ENCODE data around the gene EXOC4. TPM values are rescaled to one million over a fixed set of nuclear protein-coding genes. Genes with fewer than 3 reads are reported as not detected.

The EXOC4 gene
- total and polyA plus RNA-seq, 2 donors from 2014 or later = 22.8 to 78.7 TPM

GRCh38 chr7:134045716-134046115 is 792.8 kb downstream of the EXOC4 start:
- TF ChIP-seq CTCF (IDR thresholded peaks at IDR 0.05; ENCODE audit: borderline replicate concordance, extremely low read depth, insufficient read depth) = no peak
- no peak overlapping the region for H3K27ac ChIP-seq (ENCODE audit: low read depth in 2 of 2, low read length in 2 of 2)
- no peak for FAIRE-seq

GRCh38 chr7:134046594-134047128 is 793.8 kb downstream of the EXOC4 start:
- H3K4me3 ChIP-seq (ENCODE audit: low read length in 3 of 3) = no peak overlapping the region
- no peak overlapping the region for H3K27ac ChIP-seq (ENCODE audit: low read depth in 2 of 2, low read length in 2 of 2)
- no peaks in the 10 kb centered on the region for H3K36me3 ChIP-seq (ENCODE audit: control insufficient read depth in 2 of 3, insufficient read depth in 3 of 3, low read length in 3 of 3)
- no peak for DNase-seq
- FAIRE-seq = no peak
- H3K27me3 ChIP-seq (ENCODE audit: control insufficient read depth, insufficient read depth, low read length) = no peaks in the 10 kb centered on the region
- peaks cover 0 to 4% (median 0%) of the 10 kb centered on the region in 3 donors for H3K9me3 ChIP-seq (ENCODE audit: control insufficient read depth in 2 of 3, insufficient read depth in 1 of 3, low read length in 3 of 3)
- TF ChIP-seq CTCF (IDR thresholded peaks at IDR 0.05; ENCODE audit: borderline replicate concordance, extremely low read depth, insufficient read depth) = no peak
- intact Hi-C loops (cut with DNase I) = no loop called here
- H3K9ac ChIP-seq (ENCODE audit: low read length in 3 of 3) = no peak overlapping the region
- H3K4me1 ChIP-seq (ENCODE audit: control insufficient read depth in 2 of 3, insufficient read depth in 2 of 3, low read depth in 1 of 3, low read length in 3 of 3) = no peaks in the 10 kb centered on the region

More at GRCh38 chr7:134045716-134046115, 792.8 kb downstream of the EXOC4 start:
- no peaks in the 10 kb centered on the region for H3K36me3 ChIP-seq (ENCODE audit: control insufficient read depth in 2 of 3, insufficient read depth in 3 of 3, low read length in 3 of 3)
- H3K9me3 ChIP-seq (ENCODE audit: control insufficient read depth in 2 of 3, insufficient read depth in 1 of 3, low read length in 3 of 3) = peaks cover 0 to 4% (median 0%) of the 10 kb centered on the region in 3 donors
- intact Hi-C loops (cut with DNase I) = no loop called here
- no peak overlapping the region for H3K9ac ChIP-seq (ENCODE audit: low read length in 3 of 3)
- H3K4me3 ChIP-seq (ENCODE audit: low read length in 3 of 3) = no peak overlapping the region
- H3K27me3 ChIP-seq (ENCODE audit: control insufficient read depth, insufficient read depth, low read length) = no peaks in the 10 kb centered on the region
- no peaks in the 10 kb centered on the region for H3K4me1 ChIP-seq (ENCODE audit: control insufficient read depth in 2 of 3, insufficient read depth in 2 of 3, low read depth in 1 of 3, low read length in 3 of 3)
- DNase-seq = no peak

GRCh38 chr7:134047675-134048074 is 794.8 kb downstream of the EXOC4 start:
- DNase-seq (no peak), FAIRE-seq (no peak)
- Histone ChIP-seq H3K4me3 (ENCODE audit: low read length in 3 of 3) (no peak overlapping the region), H3K27me3 (ENCODE audit: control insufficient read depth, insufficient read depth, low read length) (no peaks in the 10 kb centered on the region), H3K9ac (ENCODE audit: low read length in 3 of 3) (no peak overlapping the region), H3K36me3 (ENCODE audit: control insufficient read depth in 2 of 3, insufficient read depth in 3 of 3, low read length in 3 of 3) (no peaks in the 10 kb centered on the region), H3K9me3 (ENCODE audit: control insufficient read depth in 2 of 3, insufficient read depth in 1 of 3, low read length in 3 of 3) (peaks cover 0 to 4% (median 0%) of the 10 kb centered on the region in 3 donors), H3K4me1 (ENCODE audit: control insufficient read depth in 2 of 3, insufficient read depth in 2 of 3, low read depth in 1 of 3, low read length in 3 of 3) (no peaks in the 10 kb centered on the region), H3K27ac (ENCODE audit: low read depth in 2 of 2, low read length in 2 of 2) (no peak overlapping the region)
- no peak for TF ChIP-seq CTCF (IDR thresholded peaks at IDR 0.05; ENCODE audit: borderline replicate concordance, extremely low read depth, insufficient read depth)
- intact Hi-C loops (cut with DNase I) = no loop called here

- H3K4me3 ChIP-seq (ENCODE audit: low read length in 3 of 3) = no peak overlapping the region
- H3K36me3 ChIP-seq (ENCODE audit: control insufficient read depth in 2 of 3, insufficient read depth in 3 of 3, low read length in 3 of 3) = no peaks in the 10 kb centered on the region
- no peaks in the 10 kb centered on the region for H3K27me3 ChIP-seq (ENCODE audit: control insufficient read depth, insufficient read depth, low read length)
- no peak overlapping the region for H3K9ac ChIP-seq (ENCODE audit: low read length in 3 of 3)
- no peak for FAIRE-seq
- H3K4me1 ChIP-seq (ENCODE audit: control insufficient read depth in 2 of 3, insufficient read depth in 2 of 3, low read depth in 1 of 3, low read length in 3 of 3) = no peaks in the 10 kb centered on the region
- peaks cover 0 to 4% (median 0%) of the 10 kb centered on the region in 3 donors for H3K9me3 ChIP-seq (ENCODE audit: control insufficient read depth in 2 of 3, insufficient read depth in 1 of 3, low read length in 3 of 3)
- DNase-seq = no peak
- H3K27ac ChIP-seq (ENCODE audit: low read depth in 2 of 2, low read length in 2 of 2) = no peak overlapping the region
- intact Hi-C loops (cut with DNase I) = no loop called here
- TF ChIP-seq CTCF (IDR thresholded peaks at IDR 0.05; ENCODE audit: borderline replicate concordance, extremely low read depth, insufficient read depth) = no peak
These were observed 795.3 kb downstream of the EXOC4 start for GRCh38 chr7:134048166-134048565.

Data from kidney (tissue), 14 donors.